Measurements from ENCODE around the gene PCDHB8. TPM values are rescaled to one million over a fixed set of nuclear protein-coding genes. Genes with fewer than 3 reads are reported as not detected.
"Not testable (repeated sequence)": the region's sequence is repeated elsewhere in the genome, so short reads cannot be mapped to it uniquely, and the experiment has no call there.

The PCDHB8 gene
- total RNA-seq, 2 donors from 2014 or later: not detected

- not testable (repeated sequence) for H3K4me1 Mint-ChIP-seq (ENCODE audit: low read depth); H3K4me3 Mint-ChIP-seq; DNase-seq; H3K9me3 Mint-ChIP-seq; ATAC-seq (replicated peaks in 1 of 2); H3K27ac Mint-ChIP-seq
- H3K27me3 Mint-ChIP-seq (ENCODE audit: low read depth): peaks cover 41% of the 10 kb centered on the region
- peaks cover 9 to 22% of the 10 kb centered on the region in 2 donors for H3K36me3 Mint-ChIP-seq (ENCODE audit: insufficient read depth in 2 of 2)
Observed at GRCh38 chr5:141194332-141194731, 16.7 kb downstream of the PCDHB8 start.

DNA sequence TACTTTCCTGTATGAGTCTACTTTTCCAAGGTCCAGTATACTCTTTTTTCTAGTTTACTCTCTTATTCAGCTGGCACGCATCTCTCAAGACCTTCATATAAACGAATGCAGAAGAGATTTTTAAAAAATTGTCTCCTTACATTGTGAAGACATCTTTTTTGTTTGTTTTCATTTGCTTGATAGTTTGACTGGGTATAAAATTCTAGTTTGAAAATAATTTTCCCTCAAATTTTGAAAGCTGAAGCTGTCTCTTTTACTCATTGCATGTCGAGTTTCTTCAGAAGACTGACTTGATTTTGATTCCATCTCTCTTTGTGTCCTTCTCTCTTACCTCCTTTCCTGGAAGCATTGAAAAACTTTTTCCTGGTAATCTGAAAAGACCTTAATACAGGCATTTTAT is 18.8 kb downstream of the PCDHB8 start:
- Mint-ChIP-seq H3K4me1 (ENCODE audit: low read depth) (no peaks in the 10 kb centered on the region), H3K27ac (no peak overlapping the region), H3K27me3 (ENCODE audit: low read depth) (peaks cover 52% of the 10 kb centered on the region), H3K9me3 (peaks cover 10 to 11% of the 10 kb centered on the region in 2 donors), H3K36me3 (ENCODE audit: insufficient read depth in 2 of 2) (peaks cover 11 to 28% of the 10 kb centered on the region in 2 donors), H3K4me3 (no peak overlapping the region)
- ATAC-seq (replicated peaks in 1 of 2) (no peak), DNase-seq (no peak)

DNA sequence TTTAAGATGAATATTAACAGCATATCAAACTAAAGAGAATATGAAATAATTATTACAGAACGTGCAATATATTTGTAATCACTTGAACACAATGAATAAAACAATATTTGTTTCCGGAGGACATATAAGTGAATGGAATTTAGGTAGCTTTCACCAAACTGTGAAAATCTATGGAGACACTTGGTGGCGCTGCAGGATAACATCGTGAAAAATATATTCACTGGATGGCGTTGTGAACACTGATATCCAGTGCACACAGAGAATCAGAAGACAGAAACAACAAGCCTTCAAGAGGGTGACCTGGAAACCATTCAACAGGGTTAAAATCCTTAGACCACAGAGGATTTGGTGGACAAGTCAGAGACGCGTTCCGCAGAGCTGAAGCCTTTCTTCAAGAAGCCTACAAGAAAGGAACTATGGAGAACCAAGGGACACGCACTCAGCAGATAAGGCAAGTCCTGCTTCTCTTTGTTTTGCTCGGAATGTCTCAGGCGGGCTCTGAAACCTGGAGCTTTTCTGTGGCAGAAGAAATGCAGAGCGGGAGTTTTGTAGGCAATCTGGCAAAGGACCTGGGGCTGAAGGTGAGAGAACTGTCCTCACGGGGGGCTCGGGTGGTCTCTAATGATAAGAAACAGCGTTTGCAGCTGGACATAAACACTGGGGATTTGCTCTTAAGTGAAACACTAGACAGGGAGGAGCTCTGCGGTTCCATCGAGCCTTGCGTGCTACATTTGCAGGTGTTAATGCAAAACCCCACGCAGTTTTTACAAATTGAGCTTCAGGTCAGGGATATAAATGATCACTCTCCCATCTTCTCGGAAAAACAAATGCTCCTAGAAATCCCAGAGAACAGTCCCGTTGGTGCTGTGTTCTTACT is 22.0 kb downstream of the PCDHB8 start, which contains the start of gene PCDHB11:
TSS of gene PCDHB11 (plus strand) at position 269 of the 877 bp plus-strand sequence. CDS start at position 417, 148 bp downstream.
- H3K4me1 Mint-ChIP-seq (ENCODE audit: low read depth): no peaks in the 10 kb centered on the region
- no peak for DNase-seq
- H3K27me3 Mint-ChIP-seq (ENCODE audit: low read depth): peaks cover 31% of the 10 kb centered on the region
- no peak for ATAC-seq (replicated peaks in 1 of 2)
- H3K9me3 Mint-ChIP-seq: peaks cover 11 to 12% of the 10 kb centered on the region in 2 donors
- no peak within 1 kb of the TSS for H3K4me3 Mint-ChIP-seq
- H3K27ac Mint-ChIP-seq: no peak within 1 kb of the TSS
- peaks cover 6 to 24% of the 10 kb centered on the region in 2 donors for H3K36me3 Mint-ChIP-seq (ENCODE audit: insufficient read depth in 2 of 2)

- not testable (repeated sequence) for DNase-seq; H3K4me1 Mint-ChIP-seq (ENCODE audit: low read depth); ATAC-seq (replicated peaks in 1 of 2); H3K27ac Mint-ChIP-seq; H3K4me3 Mint-ChIP-seq
- peaks cover 31% of the 10 kb centered on the region for H3K27me3 Mint-ChIP-seq (ENCODE audit: low read depth)
- peaks cover 11% of the 10 kb centered on the region in 2 donors for H3K9me3 Mint-ChIP-seq
- H3K36me3 Mint-ChIP-seq (ENCODE audit: insufficient read depth in 2 of 2): peaks cover 6 to 22% of the 10 kb centered on the region in 2 donors
Observed at GRCh38 chr5:141201126-141201525, 23.5 kb downstream of the PCDHB8 start.

- H3K27ac Mint-ChIP-seq; DNase-seq; ATAC-seq (replicated peaks in 1 of 2); H3K4me1 Mint-ChIP-seq (ENCODE audit: low read depth); H3K4me3 Mint-ChIP-seq: not testable (repeated sequence)
- peaks cover 35% of the 10 kb centered on the region for H3K27me3 Mint-ChIP-seq (ENCODE audit: low read depth)
- peaks cover 7 to 11% of the 10 kb centered on the region in 2 donors for H3K9me3 Mint-ChIP-seq
- peaks cover 5 to 20% of the 10 kb centered on the region in 2 donors for H3K36me3 Mint-ChIP-seq (ENCODE audit: insufficient read depth in 2 of 2)
Observed at GRCh38 chr5:141201646-141202045, 24.1 kb downstream of the PCDHB8 start.

GRCh38 chr5:141208478-141208877 is 30.9 kb downstream of the PCDHB8 start, which contains the start of gene PCDHB12:
TSS of gene PCDHB12 (plus strand) at chr5:141208719. CDS start at chr5:141208908, 189 bp downstream.
- H3K27ac Mint-ChIP-seq: no peak within 1 kb of the TSS
- DNase-seq: no peak
- peaks cover 2 to 6% of the 10 kb centered on the region in 2 donors for H3K36me3 Mint-ChIP-seq (ENCODE audit: insufficient read depth in 2 of 2)
- H3K4me3 Mint-ChIP-seq: no peak within 1 kb of the TSS
- no peak for ATAC-seq (replicated peaks in 1 of 2)
- H3K4me1 Mint-ChIP-seq (ENCODE audit: low read depth): no peaks in the 10 kb centered on the region
- H3K9me3 Mint-ChIP-seq: no peaks in the 10 kb centered on the region
- peaks cover 47% of the 10 kb centered on the region for H3K27me3 Mint-ChIP-seq (ENCODE audit: low read depth)

DNA sequence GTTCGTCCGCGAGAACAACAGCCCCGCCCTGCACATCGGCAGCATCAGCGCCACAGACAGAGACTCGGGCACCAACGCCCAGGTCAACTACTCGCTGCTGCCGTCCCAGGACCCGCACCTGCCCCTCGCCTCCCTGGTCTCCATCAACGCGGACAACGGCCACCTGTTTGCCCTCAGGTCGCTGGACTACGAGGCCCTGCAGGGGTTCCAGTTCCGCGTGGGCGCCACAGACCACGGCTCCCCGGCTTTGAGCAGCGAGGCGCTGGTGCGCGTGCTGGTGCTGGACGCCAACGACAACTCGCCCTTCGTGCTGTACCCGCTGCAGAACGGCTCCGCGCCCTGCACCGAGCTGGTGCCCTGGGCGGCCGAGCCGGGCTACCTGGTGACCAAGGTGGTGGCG is 32.7 kb downstream of the PCDHB8 start:
- H3K27me3 Mint-ChIP-seq (ENCODE audit: low read depth): peaks cover 51% of the 10 kb centered on the region
- H3K4me1 Mint-ChIP-seq (ENCODE audit: low read depth); H3K27ac Mint-ChIP-seq; DNase-seq; H3K4me3 Mint-ChIP-seq; ATAC-seq (replicated peaks in 1 of 2); H3K9me3 Mint-ChIP-seq: not testable (repeated sequence)
- peaks cover 8 to 12% of the 10 kb centered on the region in 2 donors for H3K36me3 Mint-ChIP-seq (ENCODE audit: insufficient read depth in 2 of 2)

GRCh38 chr5:141210849-141211248 is 33.3 kb downstream of the PCDHB8 start:
- H3K27ac Mint-ChIP-seq; H3K4me1 Mint-ChIP-seq (ENCODE audit: low read depth); H3K4me3 Mint-ChIP-seq; ATAC-seq (replicated peaks in 1 of 2); H3K9me3 Mint-ChIP-seq; DNase-seq: not testable (repeated sequence)
- Mint-ChIP-seq H3K36me3 (ENCODE audit: insufficient read depth in 2 of 2) (peaks cover 8 to 12% of the 10 kb centered on the region in 2 donors), H3K27me3 (ENCODE audit: low read depth) (peaks cover 51% of the 10 kb centered on the region)

GRCh38 chr5:141213656-141214339 is 36.2 kb downstream of the PCDHB8 start, which contains the start of gene PCDHB13:
TSS of gene PCDHB13 (plus strand) at chr5:141213919. CDS start at chr5:141214124, 205 bp downstream.
- DNase-seq: peak; percentile 10 to 17
- Mint-ChIP-seq H3K36me3 (ENCODE audit: insufficient read depth in 2 of 2) (peaks cover 11 to 15% of the 10 kb centered on the region in 2 donors), H3K9me3 (peaks cover 7 to 11% of the 10 kb centered on the region in 2 donors), H3K27me3 (ENCODE audit: low read depth) (peaks cover 42% of the 10 kb centered on the region)
- not testable (repeated sequence) for H3K4me3 Mint-ChIP-seq; H3K4me1 Mint-ChIP-seq (ENCODE audit: low read depth); H3K27ac Mint-ChIP-seq; ATAC-seq (replicated peaks in 1 of 2)

DNA sequence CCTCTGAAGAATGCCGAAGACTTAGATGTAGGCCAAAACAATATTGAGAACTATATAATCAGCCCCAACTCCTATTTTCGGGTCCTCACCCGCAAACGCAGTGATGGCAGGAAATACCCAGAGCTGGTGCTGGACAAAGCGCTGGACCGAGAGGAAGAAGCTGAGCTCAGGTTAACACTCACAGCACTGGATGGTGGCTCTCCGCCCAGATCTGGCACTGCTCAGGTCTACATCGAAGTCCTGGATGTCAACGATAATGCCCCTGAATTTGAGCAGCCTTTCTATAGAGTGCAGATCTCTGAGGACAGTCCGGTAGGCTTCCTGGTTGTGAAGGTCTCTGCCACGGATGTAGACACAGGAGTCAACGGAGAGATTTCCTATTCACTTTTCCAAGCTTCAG is 37.0 kb downstream of the PCDHB8 start:
- H3K9me3 Mint-ChIP-seq: peaks cover 7 to 14% of the 10 kb centered on the region in 2 donors
- H3K36me3 Mint-ChIP-seq (ENCODE audit: insufficient read depth in 2 of 2): peaks cover 12 to 15% of the 10 kb centered on the region in 2 donors
- not testable (repeated sequence) for ATAC-seq (replicated peaks in 1 of 2); H3K4me1 Mint-ChIP-seq (ENCODE audit: low read depth); DNase-seq; H3K4me3 Mint-ChIP-seq; H3K27ac Mint-ChIP-seq
- peaks cover 34% of the 10 kb centered on the region for H3K27me3 Mint-ChIP-seq (ENCODE audit: low read depth)

- DNase-seq; H3K4me3 Mint-ChIP-seq; H3K4me1 Mint-ChIP-seq (ENCODE audit: low read depth); ATAC-seq (replicated peaks in 1 of 2); H3K27ac Mint-ChIP-seq: not testable (repeated sequence)
- Mint-ChIP-seq H3K27me3 (ENCODE audit: low read depth) (peaks cover 28% of the 10 kb centered on the region), H3K36me3 (ENCODE audit: insufficient read depth in 2 of 2) (peaks cover 13 to 14% of the 10 kb centered on the region in 2 donors), H3K9me3 (peaks cover 7 to 16% of the 10 kb centered on the region in 2 donors)
Observed at GRCh38 chr5:141215504-141215903, 37.9 kb downstream of the PCDHB8 start.

DNA sequence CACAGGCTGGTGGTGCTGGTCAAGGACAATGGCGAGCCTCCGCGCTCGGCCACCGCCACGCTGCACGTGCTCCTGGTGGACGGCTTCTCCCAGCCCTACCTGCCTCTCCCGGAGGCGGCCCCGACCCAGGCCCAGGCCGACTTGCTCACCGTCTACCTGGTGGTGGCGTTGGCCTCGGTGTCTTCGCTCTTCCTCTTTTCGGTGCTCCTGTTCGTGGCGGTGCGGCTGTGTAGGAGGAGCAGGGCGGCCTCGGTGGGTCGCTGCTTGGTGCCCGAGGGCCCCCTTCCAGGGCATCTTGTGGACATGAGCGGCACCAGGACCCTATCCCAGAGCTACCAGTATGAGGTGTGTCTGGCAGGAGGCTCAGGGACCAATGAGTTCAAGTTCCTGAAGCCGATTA is 38.4 kb downstream of the PCDHB8 start:
- ATAC-seq (replicated peaks in 1 of 2); H3K4me1 Mint-ChIP-seq (ENCODE audit: low read depth); DNase-seq; H3K27ac Mint-ChIP-seq; H3K4me3 Mint-ChIP-seq: not testable (repeated sequence)
- H3K27me3 Mint-ChIP-seq (ENCODE audit: low read depth): peaks cover 24% of the 10 kb centered on the region
- peaks cover 11 to 12% of the 10 kb centered on the region in 2 donors for H3K36me3 Mint-ChIP-seq (ENCODE audit: insufficient read depth in 2 of 2)
- peaks cover 7 to 16% of the 10 kb centered on the region in 2 donors for H3K9me3 Mint-ChIP-seq
